Measurements from ENCODE around the gene HECTD4. TPM values are rescaled to one million over a fixed set of nuclear protein-coding genes. Genes with fewer than 3 reads are reported as not detected.

Gene HECTD4
- polyA plus RNA-seq, 1 donor from 2014 or later = 15.8 TPM

- Histone ChIP-seq H3K36me3 (ENCODE audit: insufficient read depth, low read length) (peaks cover 7% of the 10 kb centered on the region), H3K79me2 (replicated peaks; ENCODE audit: insufficient read depth, low read length) (no peaks in the 10 kb centered on the region), H3K4me2 (ENCODE audit: low read length) (no peak overlapping the region), H2AFZ (ENCODE audit: low read depth, low read length) (no peak overlapping the region), H3K27ac (ENCODE audit: low read length) (no peak overlapping the region), H3F3A (ENCODE audit: insufficient read depth, low read length, poor library complexity, severe bottlenecking) (no peaks in the 10 kb centered on the region), H3K27me3 (ENCODE audit: insufficient read depth, low read depth, low read length) (no peaks in the 10 kb centered on the region), H3K9ac (ENCODE audit: low read length) (no peak overlapping the region), H3K9me3 (ENCODE audit: low read length) (no peaks in the 10 kb centered on the region), H3K4me3 (ENCODE audit: low read length) (no peak overlapping the region), H3K9me2 (ENCODE audit: insufficient read depth, low read length) (no peaks in the 10 kb centered on the region), H4K20me1 (ENCODE audit: insufficient read depth) (no peaks in the 10 kb centered on the region)
- TF ChIP-seq RAD21 (conservative IDR thresholded peaks at IDR 0.05) (no peak), REST (IDR thresholded peaks at IDR 0.05; ENCODE audit: borderline replicate concordance) (no peak), TAF1 (IDR thresholded peaks at IDR 0.05; ENCODE audit: low read depth) (no peak), CTCF (IDR thresholded peaks at IDR 0.05; ENCODE audit: poor library complexity, severe bottlenecking) (no peak), POLR2AphosphoS5 (IDR thresholded peaks at IDR 0.05) (no peak), EZH2 (IDR thresholded peaks at IDR 0.05; ENCODE audit: borderline replicate concordance, insufficient read depth, low read length, poor library complexity, severe bottlenecking) (no peak), MXI1 (conservative IDR thresholded peaks at IDR 0.05; ENCODE audit: poor library complexity, severe bottlenecking) (no peak), SMC3 (conservative IDR thresholded peaks at IDR 0.05; ENCODE audit: poor library complexity) (no peak), EP300 (conservative IDR thresholded peaks at IDR 0.05; ENCODE audit: poor library complexity, severe bottlenecking) (no peak)
Measured at GRCh38 chr12:112146123-112146522, 236.1 kb downstream of the HECTD4 start.

- TF ChIP-seq POLR2AphosphoS5 (IDR thresholded peaks at IDR 0.05) (no peak), TAF1 (IDR thresholded peaks at IDR 0.05; ENCODE audit: low read depth) (no peak), RAD21 (conservative IDR thresholded peaks at IDR 0.05) (no peak), SMC3 (conservative IDR thresholded peaks at IDR 0.05; ENCODE audit: poor library complexity) (no peak), REST (IDR thresholded peaks at IDR 0.05; ENCODE audit: borderline replicate concordance) (no peak), MXI1 (conservative IDR thresholded peaks at IDR 0.05; ENCODE audit: poor library complexity, severe bottlenecking) (no peak), EZH2 (IDR thresholded peaks at IDR 0.05; ENCODE audit: borderline replicate concordance, insufficient read depth, low read length, poor library complexity, severe bottlenecking) (no peak), CTCF (IDR thresholded peaks at IDR 0.05; ENCODE audit: poor library complexity, severe bottlenecking) (no peak), EP300 (conservative IDR thresholded peaks at IDR 0.05; ENCODE audit: poor library complexity, severe bottlenecking) (no peak)
- Histone ChIP-seq H3K4me3 (ENCODE audit: low read length) (no peak overlapping the region), H3K9me3 (ENCODE audit: low read length) (no peaks in the 10 kb centered on the region), H3F3A (ENCODE audit: insufficient read depth, low read length, poor library complexity, severe bottlenecking) (no peaks in the 10 kb centered on the region), H3K9me2 (ENCODE audit: insufficient read depth, low read length) (no peaks in the 10 kb centered on the region), H3K27ac (ENCODE audit: low read length) (no peak overlapping the region), H3K79me2 (replicated peaks; ENCODE audit: insufficient read depth, low read length) (no peaks in the 10 kb centered on the region), H3K27me3 (ENCODE audit: insufficient read depth, low read depth, low read length) (no peaks in the 10 kb centered on the region), H4K20me1 (ENCODE audit: insufficient read depth) (no peaks in the 10 kb centered on the region), H3K9ac (ENCODE audit: low read length) (no peak overlapping the region), H2AFZ (ENCODE audit: low read depth, low read length) (no peak overlapping the region), H3K36me3 (ENCODE audit: insufficient read depth, low read length) (no peaks in the 10 kb centered on the region), H3K4me2 (ENCODE audit: low read length) (no peak overlapping the region)
Measured at GRCh38 chr12:112140728-112141127, 241.5 kb downstream of the HECTD4 start.

Data from neural cell (in vitro differentiated cells).